Peyer's patch (tissue), 4 donors: ENCODE measurements around the gene NRDC. TPM values are rescaled to one million over a fixed set of nuclear protein-coding genes. Genes with fewer than 3 reads are reported as not detected.
"Not testable (repeated sequence)": the region's sequence is repeated elsewhere in the genome, so short reads cannot be mapped to it uniquely, and the experiment has no call there.

Experiments used
- DNase-seq, 3 donors: peaks; one replicate each; pipeline ENCODE4 v3.0.0-alpha.2; 2017 to 2019
- H3K27ac ChIP-seq, 4 donors: fragments of 200-600 bp; sonication (generic); one replicate each; pipeline ENCODE4 v1.5.1; 2016 to 2019
- H3K27me3 ChIP-seq, 2 donors: fragments of 200-600 bp; sonication (generic); one replicate each; pipeline ENCODE4 v1.5.1; 2019
- H3K36me3 ChIP-seq, 3 donors: fragments of 200-600 bp; sonication (generic); one replicate each; pipeline ENCODE4 v1.5.1; 2016 to 2019
- H3K4me1 ChIP-seq, 4 donors: fragments of 200-600 bp; sonication (generic); one replicate each; pipeline ENCODE4 v1.5.1; 2016 to 2019
- H3K4me3 ChIP-seq, 4 donors: fragments of 200-600 bp; sonication (generic); 1 replicate in 3 of 4; 2 replicates in 1 of 4; pipeline ENCODE4 v1.5.1; 2016 to 2019; ENCODE audit warnings: mild to moderate bottlenecking in 1 of 4
- H3K9me3 ChIP-seq, 4 donors: fragments of 200-600 bp; sonication (generic); one replicate each; pipeline ENCODE4 v1.5.1; 2016 to 2019; ENCODE audit warnings: mild to moderate bottlenecking in 1 of 4
- CTCF ChIP-seq, 6 experiments: fragments of 450-650 bp in 4 of 6; fragments of 200-600 bp in 2 of 6; sonication (generic) in 1 of 6; IDR thresholded peaks; one replicate each; pipeline ENCODE4 v1.5.1; 2017 to 2019; ENCODE audit warnings: antibody characterized with exemption in 6 of 6, mild to moderate bottlenecking in 3 of 6, moderate library complexity in 1 of 6
- POLR2A ChIP-seq, 2 donors: fragments of 450-650 bp; IDR thresholded peaks; one replicate each; pipeline ENCODE4 v1.5.1; 2017; ENCODE audit warnings: antibody characterized with exemption in 2 of 2, mild to moderate bottlenecking in 2 of 2, moderate library complexity in 2 of 2
- total RNA-seq, 4 donors: library from RNA; depleted of rRNA; stranded (reverse); fragments of >200 nt; gene quantifications; one replicate each; pipeline ENCODE4 v1.1.0, GENCODE V29; 2016

The NRDC gene
- total RNA-seq, 4 donors from 2014 or later, result 55.2 to 111 (median 67.8) TPM

GRCh38 chr1:51875836-51876235, 2.7 kb downstream of the NRDC start:
- DNase-seq, result no peak
- H3K9me3 ChIP-seq, result no peaks in the 10 kb centered on the region
- H3K4me1 ChIP-seq, result peaks cover 0 to 30% (median 8%) of the 10 kb centered on the region in 4 donors
- H3K36me3 ChIP-seq, result no peaks in the 10 kb centered on the region
- no peak overlapping the region for H3K27ac ChIP-seq
- H3K27me3 ChIP-seq, result no peaks in the 10 kb centered on the region
- no peak for TF ChIP-seq POLR2A (IDR thresholded peaks at IDR 0.05)
- TF ChIP-seq CTCF (IDR thresholded peaks at IDR 0.05), result no peak
- no peak overlapping the region for H3K4me3 ChIP-seq

GRCh38 chr1:51875291-51875772, 3.2 kb downstream of the NRDC start:
- TF ChIP-seq CTCF (IDR thresholded peaks at IDR 0.05), result no peak
- no peak for TF ChIP-seq POLR2A (IDR thresholded peaks at IDR 0.05)
- Histone ChIP-seq H3K4me1 (peaks cover 0 to 30% (median 8%) of the 10 kb centered on the region in 4 donors), H3K27ac (no peak overlapping the region), H3K4me3 (no peak overlapping the region), H3K9me3 (no peaks in the 10 kb centered on the region), H3K36me3 (no peaks in the 10 kb centered on the region), H3K27me3 (no peaks in the 10 kb centered on the region)
- DNase-seq, result no peak

- H3K27me3 ChIP-seq, DNase-seq, H3K9me3 ChIP-seq, H3K27ac ChIP-seq, H3K36me3 ChIP-seq, H3K4me3 ChIP-seq: not testable (repeated sequence)
- peaks cover 0 to 30% (median 10%) of the 10 kb centered on the region in 4 donors for H3K4me1 ChIP-seq
These were observed 5.3 kb downstream of the NRDC start for GRCh38 chr1:51873270-51873669.

- no peak overlapping the region for H3K4me3 ChIP-seq
- DNase-seq, result no peak
- H3K4me1 ChIP-seq, result peaks cover 0 to 18% (median 5%) of the 10 kb centered on the region in 4 donors
- no peaks in the 10 kb centered on the region for H3K36me3 ChIP-seq
- TF ChIP-seq CTCF (IDR thresholded peaks at IDR 0.05) (no peak), POLR2A (IDR thresholded peaks at IDR 0.05) (no peak)
- H3K27ac ChIP-seq, result no peak overlapping the region
- no peaks in the 10 kb centered on the region for H3K9me3 ChIP-seq
- H3K27me3 ChIP-seq, result no peaks in the 10 kb centered on the region
These were observed 7.1 kb downstream of the NRDC start for GRCh38 chr1:51871351-51871975.

GRCh38 chr1:51870603-51871350, 7.8 kb downstream of the NRDC start:
- H3K36me3 ChIP-seq, result no peaks in the 10 kb centered on the region
- no peaks in the 10 kb centered on the region for H3K9me3 ChIP-seq
- TF ChIP-seq POLR2A (IDR thresholded peaks at IDR 0.05), result no peak
- H3K4me1 ChIP-seq, result peaks cover 0 to 12% (median 3%) of the 10 kb centered on the region in 4 donors
- H3K27ac ChIP-seq, result no peak overlapping the region
- no peak for DNase-seq
- H3K27me3 ChIP-seq, result no peaks in the 10 kb centered on the region
- H3K4me3 ChIP-seq, result no peak overlapping the region

- no peak overlapping the region for H3K27ac ChIP-seq
- no peaks in the 10 kb centered on the region for H3K9me3 ChIP-seq
- TF ChIP-seq CTCF (IDR thresholded peaks at IDR 0.05), result no peak
- TF ChIP-seq POLR2A (IDR thresholded peaks at IDR 0.05), result no peak
- no peak overlapping the region for H3K4me3 ChIP-seq
- peaks cover 0 to 5% (median 2%) of the 10 kb centered on the region in 4 donors for H3K4me1 ChIP-seq
- no peaks in the 10 kb centered on the region for H3K27me3 ChIP-seq
- no peak for DNase-seq
- H3K36me3 ChIP-seq, result no peaks in the 10 kb centered on the region
These were observed 10.9 kb downstream of the NRDC start for GRCh38 chr1:51867479-51868232.
